Left kidney (tissue), 2 donors: ENCODE data around the gene SNX30. TPM values are rescaled to one million over a fixed set of nuclear protein-coding genes. Genes with fewer than 3 reads are reported as not detected.

Source experiments
- DNase-seq: peaks from one replicate; pipeline ENCODE4 v3.0.0-alpha.2; 2013
- polyA plus RNA-seq: library from polyadenylated mRNA; unstranded; fragments of 120-200 nt; gene quantifications from one replicate; pipeline ENCODE4 v1.2.1, GENCODE V29; 2013; ENCODE audit not compliant: insufficient read length

SNX30 gene
- polyA plus RNA-seq, 1 donor = 22.2 TPM

GRCh38 chr9:112881331-112881730 lies 130.8 kb downstream of the SNX30 start:
- DNase-seq = no peak

GRCh38 chr9:112884101-112884500 lies 133.5 kb downstream of the SNX30 start:
- peak; percentile 57 for DNase-seq

GRCh38 chr9:112884721-112885120 lies 134.2 kb downstream of the SNX30 start:
- no peak for DNase-seq

GRCh38 chr9:112885324-112885723 lies 134.8 kb downstream of the SNX30 start:
- DNase-seq = no peak

- DNase-seq = no peak
These were observed 135.8 kb downstream of the SNX30 start for GRCh38 chr9:112886351-112886750.

GRCh38 chr9:112887381-112887780 lies 136.8 kb downstream of the SNX30 start:
- DNase-seq = no peak

GRCh38 chr9:112890106-112891081 lies 139.8 kb downstream of the SNX30 start, which contains the start of gene SLC46A2:
TSS of gene SLC46A2 (minus strand) at chr9:112890876. CDS start at chr9:112890681, 195 bp downstream.
- DNase-seq = no peak

- DNase-seq = no peak
These were observed 141.0 kb downstream of the SNX30 start for GRCh38 chr9:112891521-112891920.

GRCh38 chr9:112892981-112893380 lies 142.4 kb downstream of the SNX30 start:
- no peak for DNase-seq

- DNase-seq = no peak
These were observed 143.5 kb downstream of the SNX30 start for GRCh38 chr9:112894041-112894440.

- DNase-seq = no peak
These were observed 144.1 kb downstream of the SNX30 start for GRCh38 chr9:112894699-112895098.

GRCh38 chr9:112896131-112896530 lies 145.6 kb downstream of the SNX30 start:
- DNase-seq = no peak

- no peak for DNase-seq
These were observed 148.3 kb downstream of the SNX30 start for GRCh38 chr9:112898872-112899311.

- DNase-seq = no peak
These were observed 149.9 kb downstream of the SNX30 start for GRCh38 chr9:112900488-112900887.

GRCh38 chr9:112900901-112901300 lies 150.3 kb downstream of the SNX30 start:
- DNase-seq = no peak

GRCh38 chr9:112905084-112905483 lies 154.5 kb downstream of the SNX30 start:
- no peak for DNase-seq

GRCh38 chr9:112911736-112912135 lies 161.2 kb downstream of the SNX30 start:
- DNase-seq = no peak

GRCh38 chr9:112912636-112913035 lies 162.1 kb downstream of the SNX30 start:
- DNase-seq = no peak

- no peak for DNase-seq
These were observed 162.8 kb downstream of the SNX30 start for GRCh38 chr9:112913326-112913725.

GRCh38 chr9:112914524-112914923 lies 164.0 kb downstream of the SNX30 start:
- no peak for DNase-seq

- no peak for DNase-seq
These were observed 166.8 kb downstream of the SNX30 start for GRCh38 chr9:112917047-112917986.

- no peak for DNase-seq
These were observed 167.4 kb downstream of the SNX30 start for GRCh38 chr9:112917987-112918362.

- DNase-seq = peak; percentile 19
These were observed 171.0 kb downstream of the SNX30 start for GRCh38 chr9:112921549-112921948.
